K562 (cell line): Measurements from ENCODE around the gene LCA5. TPM values are rescaled to one million over a fixed set of nuclear protein-coding genes. Genes with fewer than 3 reads are reported as not detected.

Experiments
- ATAC-seq: fragments of 200-7000 bp; cut with Tn5 transposase; 3 replicates; pipeline ENCODE4 v1.9.1; 2020; ENCODE audit warnings: moderate library complexity
- BruUV-seq: library from RNA; stranded (reverse); fragments of 400-500 nt; replicated peaks from 2 replicates; lab custom pipeline; 2021; lab: Mats Ljungman, UMichigan
- CTCF ChIA-PET: fragments of 300-600 bp; formaldehyde crosslinking; extraction: SDS; loops from one replicate; lab custom pipeline; 2021; ENCODE audit warnings: low intra/inter-chr PET ratio; lab: Yijun Ruan, JAX
- POLR2A ChIA-PET: fragments of 300-600, 350-650 bp; sonication (Branson Sonifier 250); formaldehyde crosslinking; extraction: SDS; loops from one replicate; lab custom pipeline; 2021; ENCODE audit warnings: antibody characterized with exemption, inconsistent platforms; lab: Yijun Ruan, JAX
- DNase-seq, 4 experiments: peaks; one replicate each; pipeline versions ENCODE4 v3.0.0 to v3.0.0-alpha.2; 2011 to 2018; ENCODE audit warnings: low spot score in 3 of 4, mixed read lengths in 3 of 4; ENCODE audit errors: extremely low read depth in 1 of 4
- FAIRE-seq: peaks from 2 replicates; lab custom pipeline; 2011; peaks lifted over from hg19 to GRCh38; lab: Jason Lieb, UNC
- H2AFZ ChIP-seq: 2 replicates; pipeline ENCODE4 v1.6.0; 2011; ENCODE audit warnings: low read depth, low read length, control low read depth, inconsistent platforms
- H3K27ac ChIP-seq: fragments of 200-600 bp; 3 replicates; pipeline ENCODE4 v1.8.0; 2011; ENCODE audit warnings: low read depth, mild to moderate bottlenecking, control low read depth, inconsistent platforms, low read length, moderate library complexity, mixed read lengths; ENCODE audit errors: extremely low read depth
- H3K27me3 ChIP-seq, 2 experiments: fragments of 300-600 bp in 1 of 2; 2 replicates in 1 of 2; 3 replicates in 1 of 2; pipeline versions ENCODE4 v1.6.0 to v1.8.0; 2011; ENCODE audit warnings: inconsistent platforms in 2 of 2, low read length in 2 of 2, mild to moderate bottlenecking in 1 of 2, mixed read lengths in 1 of 2, moderate library complexity in 1 of 2; ENCODE audit not compliant: control insufficient read depth in 2 of 2, insufficient read depth in 2 of 2
- H3K36me3 ChIP-seq: fragments of 300-600 bp; 3 replicates; pipeline ENCODE4 v1.8.0; 2011; ENCODE audit warnings: mild to moderate bottlenecking, low read length, inconsistent platforms; ENCODE audit not compliant: control insufficient read depth, insufficient read depth
- H3K4me1 ChIP-seq, 2 experiments: fragments of 200-600 bp in 1 of 2; replicated peaks in 1 of 2; 2 replicates in 1 of 2; 3 replicates in 1 of 2; pipeline versions ENCODE4 v1.5.1 to v1.8.0; 2011; ENCODE audit warnings: inconsistent platforms in 2 of 2, low read length in 2 of 2, mild to moderate bottlenecking in 1 of 2, mixed read lengths in 1 of 2, moderate library complexity in 1 of 2; ENCODE audit not compliant: control insufficient read depth in 2 of 2, insufficient read depth in 2 of 2
- H3K4me2 ChIP-seq: 2 replicates; pipeline ENCODE4 v1.6.1; 2011; ENCODE audit warnings: low read length, control low read depth, inconsistent platforms, mixed read lengths; ENCODE audit not compliant: insufficient read depth
- H3K4me3 ChIP-seq: fragments of 200-600 bp; sonication (generic), shearing (Covaris generic); 2 replicates; pipeline ENCODE4 v1.5.1; 2016; ENCODE audit warnings: control low read depth, inconsistent platforms
- H3K79me2 ChIP-seq: fragments of 200-600 bp; 3 replicates; pipeline ENCODE4 v1.8.0; 2011; ENCODE audit warnings: low read length, inconsistent platforms; ENCODE audit not compliant: control insufficient read depth, insufficient read depth
- H3K9ac ChIP-seq, 2 experiments: 2 replicates each; pipeline versions ENCODE4 v1.6.0 to v1.6.1; 2011; ENCODE audit warnings: low read depth in 2 of 2, low read length in 2 of 2, control low read depth in 1 of 2, inconsistent platforms in 1 of 2, mild to moderate bottlenecking in 1 of 2, mixed read lengths in 1 of 2; ENCODE audit not compliant: insufficient read depth in 1 of 2
- H3K9me1 ChIP-seq: one replicate; pipeline ENCODE4 v1.6.0; 2011; ENCODE audit warnings: inconsistent platforms, mild to moderate bottlenecking, low read length, moderate library complexity; ENCODE audit not compliant: control insufficient read depth, insufficient read depth
- H3K9me3 ChIP-seq: replicated peaks from 2 replicates; pipeline ENCODE4 v1.5.1; 2011; ENCODE audit warnings: low read depth, low read length, inconsistent platforms; ENCODE audit not compliant: control insufficient read depth, insufficient read depth
- H4K20me1 ChIP-seq: replicated peaks from 2 replicates; pipeline ENCODE4 v1.6.1; 2011; ENCODE audit warnings: low read length, inconsistent platforms, mixed read lengths; ENCODE audit not compliant: control insufficient read depth, insufficient read depth
- DMBX1 ChIP-seq: fragments of 250-450 bp; sonication (Bioruptor Pico); IDR thresholded peaks from 2 replicates; pipeline ENCODE4 v1.8.0; 2022; ENCODE audit warnings: inconsistent platforms, mild to moderate bottlenecking, moderate library complexity, borderline replicate concordance
- KDM4B ChIP-seq, 2 experiments: fragments of 450-650 bp in 1 of 2; sonication (generic) in 1 of 2; IDR thresholded peaks; 2 replicates each; pipeline ENCODE4 v1.6.1; 2016 to 2017; ENCODE audit warnings: borderline replicate concordance in 2 of 2, antibody characterized with exemption in 1 of 2, low read depth in 1 of 2, mild to moderate bottlenecking in 1 of 2
- NCOA6 ChIP-seq: fragments of 450-650 bp; IDR thresholded peaks from 2 replicates; pipeline ENCODE4 v1.6.1; 2017; ENCODE audit warnings: mild to moderate bottlenecking
- NFRKB ChIP-seq: fragments of 450-650 bp; IDR thresholded peaks from 2 replicates; pipeline ENCODE4 v1.6.1; 2016; ENCODE audit warnings: low read depth
- SMARCA4 ChIP-seq: fragments of 450-650 bp; IDR thresholded peaks from 2 replicates; pipeline ENCODE4 v1.6.1; 2016
- TGIF2 ChIP-seq: sonication (generic); formaldehyde crosslinking; IDR thresholded peaks from 2 replicates; pipeline ENCODE4 v1.8.1; 2022; ENCODE audit warnings: mild to moderate bottlenecking, missing genetic modification reagents, moderate library complexity
- UBTF ChIP-seq, 2 experiments: IDR thresholded peaks; 2 replicates each; pipeline ENCODE4 v1.6.1; 2012; ENCODE audit warnings: improper control_type of control experiment in 2 of 2, low read depth in 2 of 2, low read length in 2 of 2, borderline replicate concordance in 1 of 2
- YY1 ChIP-seq, 3 experiments: IDR thresholded peaks; 2 replicates each; pipeline ENCODE4 v1.6.1; 2011; ENCODE audit warnings: low read length in 2 of 3, mild to moderate bottlenecking in 2 of 3, moderate library complexity in 2 of 3, borderline replicate concordance in 1 of 3, control low read depth in 1 of 3, low read depth in 1 of 3; ENCODE audit not compliant: insufficient read depth in 3 of 3, insufficient replicate concordance in 2 of 3, control insufficient read depth in 1 of 3, insufficient read length in 1 of 3; ENCODE audit errors: extremely low read depth in 1 of 3
- ZKSCAN8 ChIP-seq: fragments of 200-800 bp; sonication (Bioruptor generic); IDR thresholded peaks from 2 replicates; pipeline ENCODE4 v1.6.1; 2016; ENCODE audit warnings: missing genetic modification characterization, missing compliant biosample characterization
- ZNF57 ChIP-seq: fragments of 450-650 bp; formaldehyde crosslinking; IDR thresholded peaks from 2 replicates; pipeline ENCODE4 v1.4.0; 2020; ENCODE audit warnings: mild to moderate bottlenecking, moderate library complexity
- WGBS: fragments of 100-300 bp; shearing (Covaris generic); methylation state at CpG from one replicate; pipeline ENCODE4 v1.1.6; 2016; ENCODE audit warnings: low coverage, mixed read lengths; ENCODE audit not compliant: insufficient coverage; ENCODE audit errors: missing lambda C conversion rate; 5-methylcytosine and 5-hydroxymethylcytosine counted together
- in situ Hi-C: fragments of 300-500 bp; cut with MboI; formaldehyde crosslinking; loops from 4 replicates; pipeline ENCODE4 v1.15.0; 2018; ENCODE audit warnings: inconsistent platforms, mixed read lengths
- intact Hi-C: fragments of 100-400 bp; cut with micrococcal nuclease; formaldehyde crosslinking; loops from 2 replicates; pipeline ENCODE4 v1.14.2; 2022
- polyA plus RNA-seq, 8 experiments: library from polyadenylated mRNA; depleted of rRNA in 4 of 8; stranded (reverse) in 5 of 8; unstranded in 3 of 8; fragments of >200 nt; fragmentation: Nextera tagmentation in 2 of 8; fragmentation: Illumina TruSeq in 1 of 8; extraction: Ambion mirVana in 2 of 8; extraction: Trizol in 1 of 8; gene quantifications; 2 replicates each; pipeline versions ENCODE4 v1.2.1 to v1.2.3, GENCODE V29; 2011 to 2014; ENCODE audit warnings: inconsistent platforms in 1 of 8, missing spikeins in 1 of 8
- total RNA-seq, 7 experiments: library from RNA; depleted of rRNA in 6 of 7; stranded (reverse); fragments of >200 nt in 6 of 7; fragmentation: Illumina TruSeq in 2 of 7; extraction: Trizol in 2 of 7; gene quantifications; 2 replicates each; pipeline versions ENCODE4 v1.2.1 to v1.2.3, GENCODE V29; 2011 to 2021; ENCODE audit warnings: low replicate concordance in 1 of 7
- TF ChIP-seq, protein P1 (sequence below), 2 experiments: fragments of 450-650 bp in 1 of 2; sonication (generic) in 1 of 2; formaldehyde crosslinking in 1 of 2; IDR thresholded peaks in 1 of 2; conservative IDR thresholded peaks in 1 of 2; 2 replicates each; pipeline versions ENCODE4 v1.6.1 to v1.8.1; 2016 to 2023; ENCODE audit warnings: mild to moderate bottlenecking in 2 of 2, moderate library complexity in 2 of 2, inconsistent platforms in 1 of 2, missing genetic modification reagents in 1 of 2
- TF ChIP-seq, protein P2 (sequence below): fragments of 450-650 bp; IDR thresholded peaks from 2 replicates; pipeline ENCODE4 v1.7.0; 2016; ENCODE audit warnings: borderline replicate concordance

The LCA5 gene
- total and polyA plus RNA-seq, 9 of the 15 experiments (the other 6 are each of a cell fraction or from before 2014, with no cell fraction given), result 1.0 to 3.4 (median 1.8) TPM

DNA sequence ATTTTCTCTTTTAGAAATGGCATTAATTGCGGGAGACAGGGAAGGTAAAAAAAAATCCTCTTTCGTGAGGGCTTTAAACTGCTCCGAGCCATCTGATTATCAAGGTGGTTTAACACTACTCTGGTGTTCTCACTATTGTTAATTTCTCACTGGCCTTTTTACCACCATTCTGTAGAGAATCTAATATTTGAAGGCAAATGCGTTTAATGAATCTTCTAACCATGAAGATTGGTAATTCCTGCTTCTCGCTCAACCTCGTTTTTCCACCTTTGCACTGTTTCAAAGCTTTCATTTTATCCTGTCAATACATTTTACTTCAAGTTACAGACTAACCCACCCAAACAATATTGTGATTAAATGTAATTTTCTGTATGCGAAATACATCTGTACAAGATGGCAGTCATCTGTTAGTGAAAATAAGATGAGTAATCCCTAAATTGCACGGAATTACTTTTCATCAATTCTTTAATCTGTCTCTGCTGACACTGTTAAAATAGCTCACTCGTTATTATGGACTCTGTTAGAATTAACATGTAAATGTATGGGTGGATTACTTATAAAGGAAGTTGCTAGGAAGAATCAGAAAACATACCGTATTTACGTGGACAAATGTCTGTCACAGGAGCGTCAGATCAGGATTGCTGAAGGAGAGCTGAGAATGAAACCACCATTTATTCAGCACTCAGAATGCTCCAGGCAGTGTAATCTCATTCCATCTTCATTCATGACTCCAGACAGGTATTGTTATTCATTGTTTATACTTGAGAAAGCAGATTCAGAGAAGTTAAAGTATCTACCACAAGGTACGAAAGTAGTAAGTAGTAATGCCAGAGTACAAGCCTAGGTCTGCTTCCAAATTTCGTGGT lies 1.1 kb upstream of the LCA5 start (continued):
- TF ChIP-seq YY1 (IDR thresholded peaks at IDR 0.05; ENCODE audit: borderline replicate concordance in 1 of 3, control insufficient read depth in 1 of 3, extremely low read depth in 1 of 3, insufficient read depth in 3 of 3, insufficient read length in 1 of 3, insufficient replicate concordance in 2 of 3, low read depth in 1 of 3, low read length in 2 of 3), result peak in 1 of 3 experiments; percentile 37
- peak; percentile 35; the same call in 1 of the 2 replicates for TF ChIP-seq SMARCA4

DNA sequence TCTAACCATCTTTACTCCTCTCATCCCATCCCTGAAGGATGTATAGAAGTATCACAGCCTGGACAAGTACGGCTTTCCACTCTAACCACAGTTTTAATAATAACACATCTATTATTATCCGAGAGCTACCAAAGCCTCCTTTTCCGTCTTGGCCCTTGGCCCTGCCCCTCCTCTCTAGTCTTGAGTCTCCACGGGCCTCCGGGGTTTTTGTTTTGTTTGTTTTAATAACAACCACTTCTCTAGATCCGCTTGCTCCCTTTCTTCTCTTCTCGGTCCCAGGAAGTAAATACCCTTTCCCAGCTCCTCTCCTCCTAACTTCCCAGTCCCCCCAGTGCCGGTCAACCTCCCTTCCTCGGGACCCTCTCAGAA lies 661 bp downstream of the LCA5 start:
- peak overlapping the region; percentile 82 for H3K4me3 ChIP-seq
- H3K4me1 ChIP-seq, result peaks cover 10 to 13% of the 10 kb centered on the region in 2 experiments; a peak in 4 of 5 replicates
- H3K9me1 ChIP-seq, result no peaks in the 10 kb centered on the region
- ATAC-seq (peak; percentile 20), DNase-seq (peak in 2 of 4 experiments; percentile 32 to 55), FAIRE-seq (no peak)
- intact Hi-C loops (loop anchor here (5.0 kb wide), 2 partner anchors 66 to 459 kb away; partner anchors contain the start of gene PHIP), in situ Hi-C loops (no loop called here)
- POLR2A ChIA-PET, result interaction anchor here (0.6 to 2.4 kb wide), 4 partner anchors 9 to 63 kb away, joined by 3 to 10 read pairs (median 6); no protein-coding TSS in a partner anchor
- H3K4me2 ChIP-seq, result peak overlapping the region; percentile 86
- TSS peak; percentile 51 for BruUV-seq
- CTCF ChIA-PET, result no interaction called here
- H3K36me3 ChIP-seq, result peaks cover 2% of the 10 kb centered on the region; the same call in 2 of the 3 replicates
- no peaks in the 10 kb centered on the region for H4K20me1 ChIP-seq
- H3K9ac ChIP-seq, result peak overlapping the region; percentile 66 to 97; a peak in 3 of 4 replicates
- H2AFZ ChIP-seq, result peak overlapping the region; percentile 96
- H3K27ac ChIP-seq, result peak overlapping the region; percentile 71
- no peaks in the 10 kb centered on the region for H3K27me3 ChIP-seq
- H3K79me2 ChIP-seq, result peaks cover 39% of the 10 kb centered on the region
- no peaks in the 10 kb centered on the region for H3K9me3 ChIP-seq
- WGBS, result 3% methylated on average over 7 of the region's 9 CpGs
- TF ChIP-seq DMBX1 (CRISPR knock-in tag) (no peak), ZNF57 (CRISPR knock-in tag) (no peak), ZKSCAN8 (CRISPR knock-in tag) (no peak), TGIF2 (CRISPR knock-in tag) (no peak), KDM4B (IDR thresholded peaks at IDR 0.05; ENCODE audit: borderline replicate concordance in 2 of 2, low read depth in 1 of 2) (no peak), NFRKB (0 out of 2 replicates have a peak, but pooled peaks have one; percentile 19), NCOA6 (no peak), UBTF (IDR thresholded peaks at IDR 0.05; ENCODE audit: borderline replicate concordance in 1 of 2, low read depth in 2 of 2, low read length in 2 of 2) (no peak)
- TF ChIP-seq, protein P1, sequence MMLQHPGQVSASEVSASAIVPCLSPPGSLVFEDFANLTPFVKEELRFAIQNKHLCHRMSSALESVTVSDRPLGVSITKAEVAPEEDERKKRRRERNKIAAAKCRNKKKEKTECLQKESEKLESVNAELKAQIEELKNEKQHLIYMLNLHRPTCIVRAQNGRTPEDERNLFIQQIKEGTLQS (IDR thresholded peaks at IDR 0.05), result no peak
- TF ChIP-seq, protein P1 (CRISPR knock-in tag; conservative IDR thresholded peaks at IDR 0.05), result no peak
- TF ChIP-seq, protein P2, sequence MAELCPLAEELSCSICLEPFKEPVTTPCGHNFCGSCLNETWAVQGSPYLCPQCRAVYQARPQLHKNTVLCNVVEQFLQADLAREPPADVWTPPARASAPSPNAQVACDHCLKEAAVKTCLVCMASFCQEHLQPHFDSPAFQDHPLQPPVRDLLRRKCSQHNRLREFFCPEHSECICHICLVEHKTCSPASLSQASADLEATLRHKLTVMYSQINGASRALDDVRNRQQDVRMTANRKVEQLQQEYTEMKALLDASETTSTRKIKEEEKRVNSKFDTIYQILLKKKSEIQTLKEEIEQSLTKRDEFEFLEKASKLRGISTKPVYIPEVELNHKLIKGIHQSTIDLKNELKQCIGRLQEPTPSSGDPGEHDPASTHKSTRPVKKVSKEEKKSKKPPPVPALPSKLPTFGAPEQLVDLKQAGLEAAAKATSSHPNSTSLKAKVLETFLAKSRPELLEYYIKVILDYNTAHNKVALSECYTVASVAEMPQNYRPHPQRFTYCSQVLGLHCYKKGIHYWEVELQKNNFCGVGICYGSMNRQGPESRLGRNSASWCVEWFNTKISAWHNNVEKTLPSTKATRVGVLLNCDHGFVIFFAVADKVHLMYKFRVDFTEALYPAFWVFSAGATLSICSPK, result 0 out of 2 replicates have a peak, but pooled peaks have one; percentile 14
